Measurements from ENCODE around the gene ACSBG1.
"Not testable (repeated sequence)": the region's sequence is repeated elsewhere in the genome, so short reads cannot be mapped to it uniquely, and the experiment has no call there.

ACSBG1 gene

DNA sequence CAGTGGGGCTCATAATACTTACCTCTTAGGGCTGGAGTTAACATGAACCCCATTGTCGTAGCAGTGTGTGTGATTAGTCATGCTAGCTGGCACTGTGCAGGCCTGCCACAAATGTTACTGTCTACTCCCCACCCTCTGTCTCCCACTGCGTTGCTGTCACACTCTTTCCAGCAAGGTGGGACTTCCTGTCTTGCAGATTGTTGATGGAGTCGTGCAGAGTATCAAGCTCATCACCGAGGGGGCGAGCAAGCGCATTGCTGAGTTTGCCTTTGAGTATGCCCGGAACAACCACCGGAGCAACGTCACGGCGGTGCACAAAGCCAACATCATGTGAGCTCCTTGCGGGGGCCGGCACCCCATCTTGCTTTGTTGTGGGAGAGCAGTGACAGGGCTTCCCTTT lies 72.3 kb downstream of the ACSBG1 start:
- DNase-seq, result no peak

DNA sequence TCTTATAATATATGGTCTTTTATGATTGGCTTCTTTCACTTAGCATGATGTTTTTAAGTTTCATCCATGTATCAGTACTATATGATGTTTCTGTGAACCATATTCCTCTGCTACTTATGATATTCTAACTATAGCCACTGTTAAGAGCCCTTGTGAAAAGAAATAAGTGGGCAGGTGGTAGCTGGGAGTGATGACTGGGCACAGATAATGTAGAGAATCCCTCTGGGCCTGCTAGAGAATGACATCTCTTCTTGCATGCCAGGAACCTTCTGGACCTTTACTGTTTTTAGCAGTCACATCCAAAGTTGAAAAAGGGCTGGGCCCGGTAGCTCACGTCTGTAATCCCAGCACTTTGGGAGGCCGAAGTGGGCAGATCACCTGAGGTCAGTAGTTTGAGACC lies 75.0 kb downstream of the ACSBG1 start:
- DNase-seq, result no peak

DNA sequence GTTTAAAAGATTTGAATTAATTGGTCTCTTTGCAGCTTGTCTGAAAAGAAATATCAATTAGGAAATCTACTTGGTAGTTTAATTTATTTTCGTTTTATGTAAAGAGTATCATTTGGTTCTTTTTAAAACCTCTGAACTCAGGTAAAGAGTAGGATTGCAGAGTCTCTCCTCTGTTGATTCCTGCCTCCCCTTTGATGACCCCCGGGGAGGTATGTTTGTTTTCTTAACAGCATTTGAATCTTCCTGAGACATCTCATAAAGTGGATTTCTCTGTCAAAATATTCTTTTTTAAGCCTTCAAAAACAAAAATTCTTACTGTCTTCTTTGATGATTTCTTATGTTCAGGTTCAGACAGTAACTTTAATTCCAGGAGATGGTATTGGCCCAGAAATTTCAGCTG lies 77.2 kb downstream of the ACSBG1 start:
- no peak for DNase-seq

DNA sequence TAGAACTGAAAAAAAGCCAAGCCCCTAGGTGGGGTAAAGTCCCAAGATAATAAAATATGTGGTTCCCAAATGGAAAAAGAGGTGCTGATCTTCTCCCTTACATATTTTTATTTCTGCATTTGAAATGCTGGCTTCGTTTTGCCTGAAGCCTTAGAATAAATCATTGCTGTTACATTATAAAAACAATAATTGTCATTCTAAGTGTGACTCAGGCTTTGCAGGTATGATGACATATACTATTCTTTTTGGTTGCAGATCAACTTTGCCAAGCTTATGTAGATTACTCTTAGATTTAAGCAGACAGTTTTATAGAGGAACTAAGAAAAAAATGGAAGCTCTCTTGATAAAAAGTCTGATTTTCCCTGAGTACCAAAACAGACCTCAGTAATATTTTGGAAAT lies 77.7 kb downstream of the ACSBG1 start:
- DNase-seq, result no peak

DNA sequence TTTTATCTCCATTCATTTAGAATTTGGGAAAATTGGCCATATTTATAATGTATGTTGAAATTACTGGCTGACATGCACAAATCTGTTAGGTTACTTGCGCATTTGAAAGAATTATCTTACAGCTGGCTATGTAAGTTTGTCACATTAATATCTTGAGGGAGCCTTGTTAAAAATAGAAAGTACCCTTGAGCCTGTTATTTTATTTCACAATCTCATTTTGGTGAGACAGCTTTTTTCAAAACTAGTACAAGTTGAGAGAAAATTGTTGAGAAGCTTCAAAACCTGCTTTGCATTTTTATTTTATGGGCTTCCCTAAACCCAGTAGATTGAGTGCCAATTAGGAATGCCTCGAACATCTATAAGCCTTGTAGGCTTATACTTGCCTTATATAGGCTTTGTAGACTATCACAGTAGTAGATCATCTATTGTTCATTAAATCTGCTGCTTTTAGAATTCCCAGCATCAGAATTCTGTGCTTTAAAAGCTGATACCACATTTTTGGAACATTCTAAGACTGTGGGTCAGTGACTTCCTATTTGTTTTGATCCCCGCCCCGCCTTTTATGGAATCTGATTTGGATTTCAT lies 78.9 kb downstream of the ACSBG1 start:
- DNase-seq, result no peak

DNA sequence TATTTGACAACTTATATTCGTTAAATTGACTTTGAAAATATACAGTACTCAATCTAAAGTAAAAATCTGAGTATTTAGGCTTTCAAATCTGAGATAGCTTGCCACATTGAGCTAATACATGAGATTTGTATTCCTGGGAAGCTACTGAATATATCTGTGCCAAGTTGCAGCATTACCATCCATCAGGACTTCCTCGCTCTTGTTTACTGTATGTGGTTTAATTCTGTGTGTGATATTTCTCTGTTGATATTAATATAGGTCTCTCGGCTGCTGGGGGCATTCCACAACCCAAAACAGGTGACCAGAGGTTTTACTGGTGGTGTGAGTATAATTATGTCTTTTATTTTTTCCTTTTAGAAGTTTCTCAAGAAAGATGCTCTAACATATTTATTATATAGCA lies 79.4 kb downstream of the ACSBG1 start:
- DNase-seq, result no peak

DNA sequence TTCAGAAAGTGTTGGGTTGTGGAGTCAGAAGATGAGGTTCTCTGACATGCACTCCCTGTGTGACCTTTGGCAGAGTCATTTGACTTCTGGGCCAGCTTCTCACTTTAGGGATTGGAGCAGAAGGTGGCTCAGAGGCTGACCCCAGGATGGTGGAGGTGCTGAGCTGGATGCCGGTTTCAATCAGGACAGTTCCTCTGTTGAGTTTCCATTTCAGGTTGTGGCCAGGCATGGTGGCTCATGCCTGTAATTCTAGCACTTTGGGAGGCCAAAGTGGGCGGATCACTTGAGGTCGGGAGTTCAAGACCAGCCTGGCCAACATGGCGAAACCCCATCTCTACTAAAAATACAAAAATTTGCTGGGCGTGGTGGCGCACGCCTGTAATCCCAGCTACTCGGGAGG lies 83.3 kb downstream of the ACSBG1 start:
- DNase-seq, result not testable (repeated sequence)

DNA sequence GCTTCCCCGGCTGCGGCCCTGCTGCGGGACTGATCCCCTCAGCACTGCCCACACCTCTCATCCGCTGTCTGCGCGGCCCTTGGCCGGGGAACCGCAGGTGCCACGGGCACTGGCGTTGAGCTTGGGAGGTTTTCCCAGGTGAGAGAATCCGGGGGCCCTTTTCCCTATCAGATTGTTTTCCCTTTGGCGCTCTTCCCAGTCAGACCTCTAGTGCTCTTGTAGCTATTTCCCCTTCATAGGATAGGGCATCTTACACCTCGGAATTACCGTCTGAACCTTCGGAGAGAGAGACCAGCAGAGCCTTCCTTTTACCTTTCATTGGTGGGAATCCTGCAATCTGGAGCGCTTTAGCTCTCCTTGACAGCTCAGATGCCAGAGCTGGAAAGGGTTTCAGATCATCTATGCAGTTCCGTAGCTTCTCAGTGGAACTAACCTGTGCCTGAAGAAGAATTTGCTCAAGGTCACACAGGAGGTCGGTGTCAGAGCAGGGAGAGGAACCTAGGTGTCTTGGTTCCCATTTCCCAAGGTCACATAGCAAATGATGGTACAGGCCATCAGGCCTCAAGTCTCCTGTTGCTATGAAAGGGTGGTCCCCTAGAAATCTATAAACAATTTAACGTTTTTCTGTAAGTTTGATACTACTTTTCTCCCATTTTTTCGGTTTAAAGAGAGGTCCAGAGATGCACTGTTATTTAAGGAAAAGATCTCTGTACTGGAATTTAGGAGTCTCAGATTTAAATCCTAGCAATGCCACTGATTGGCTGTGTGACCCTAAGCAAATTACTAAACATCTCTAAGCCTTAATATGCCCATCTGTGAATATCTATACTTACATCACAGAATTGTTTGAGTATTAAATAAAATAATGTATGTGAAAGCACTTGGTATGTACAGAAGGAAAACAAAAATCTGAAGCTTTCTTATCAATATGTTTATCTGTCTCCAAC lies 84.3 kb downstream of the ACSBG1 start:
- DNase-seq, result peak; percentile 66

DNA sequence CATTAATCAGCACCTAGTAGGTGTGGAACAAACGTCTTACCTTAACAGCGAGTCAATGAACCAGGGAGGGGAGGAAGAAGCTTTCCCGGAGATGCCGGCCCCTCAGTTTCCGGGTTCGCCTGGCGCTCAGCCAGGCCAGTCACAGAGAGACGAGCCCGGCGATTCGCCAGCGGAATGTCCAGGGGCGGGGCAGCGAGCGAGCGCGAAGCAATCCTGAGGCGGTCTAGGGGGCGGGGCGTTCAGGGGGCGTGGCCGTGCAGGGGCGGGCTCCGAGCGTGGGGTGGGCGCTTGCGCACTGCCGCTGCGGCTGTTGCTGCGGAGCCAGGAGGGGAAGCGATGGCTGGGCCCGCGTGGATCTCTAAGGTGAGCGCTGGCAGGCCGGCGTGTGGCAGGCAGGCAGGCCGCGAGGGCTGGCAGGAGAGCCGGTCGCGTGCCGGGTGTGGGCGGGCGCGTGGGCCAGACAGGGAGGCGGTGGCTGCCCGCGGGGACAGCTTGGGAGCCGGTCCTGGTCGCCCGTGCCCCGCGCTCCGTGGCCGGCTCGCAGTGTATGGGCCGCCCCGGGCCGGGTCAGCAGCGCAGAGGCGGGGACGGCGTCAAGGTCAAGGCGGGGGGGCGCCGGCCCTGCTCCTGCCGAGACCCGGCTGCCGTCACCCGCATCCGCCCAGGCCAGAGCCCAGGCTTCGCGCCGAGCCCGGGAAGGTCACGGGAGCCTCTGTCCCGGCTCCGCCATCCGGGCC lies 85.1 kb downstream of the ACSBG1 start, which contains the start of gene IDH3A:
IDH3A (plus strand) TSS at position 295 of the 737 bp plus-strand sequence; CDS start at position 337, 42 bp downstream.
- peak; percentile 96 for DNase-seq

DNA sequence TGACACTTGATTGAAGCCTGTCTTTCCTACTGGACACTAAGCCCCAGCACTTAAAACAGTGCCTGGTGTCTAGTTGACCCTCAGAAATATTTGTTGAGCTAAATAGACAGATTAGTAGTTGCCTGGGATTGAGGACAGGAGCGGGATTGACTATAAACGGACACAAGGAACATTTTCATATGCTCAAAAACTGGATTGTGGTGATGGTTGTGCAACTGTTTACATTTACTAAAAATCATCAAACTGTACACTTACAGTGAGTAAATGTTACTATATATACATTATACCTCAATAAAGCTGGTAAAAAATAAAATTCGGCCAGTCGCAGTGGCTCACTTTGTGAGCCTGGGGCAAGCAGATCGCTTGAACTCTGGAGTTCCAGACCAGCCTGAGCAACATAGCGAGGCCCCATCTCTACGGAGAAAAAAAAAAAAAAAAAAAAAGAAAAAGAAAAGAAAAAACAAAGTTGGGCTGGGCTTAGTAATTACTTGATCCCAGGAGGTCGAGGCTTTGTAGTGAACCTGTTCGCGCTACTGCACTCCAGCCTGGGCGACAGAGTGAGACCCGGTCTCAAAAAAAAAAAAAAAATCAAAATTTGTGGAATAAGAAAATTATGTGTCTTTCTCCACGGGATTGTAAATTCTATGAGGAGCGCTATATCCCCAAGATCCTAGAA lies 85.8 kb downstream of the ACSBG1 start:
- no peak for DNase-seq

DNA sequence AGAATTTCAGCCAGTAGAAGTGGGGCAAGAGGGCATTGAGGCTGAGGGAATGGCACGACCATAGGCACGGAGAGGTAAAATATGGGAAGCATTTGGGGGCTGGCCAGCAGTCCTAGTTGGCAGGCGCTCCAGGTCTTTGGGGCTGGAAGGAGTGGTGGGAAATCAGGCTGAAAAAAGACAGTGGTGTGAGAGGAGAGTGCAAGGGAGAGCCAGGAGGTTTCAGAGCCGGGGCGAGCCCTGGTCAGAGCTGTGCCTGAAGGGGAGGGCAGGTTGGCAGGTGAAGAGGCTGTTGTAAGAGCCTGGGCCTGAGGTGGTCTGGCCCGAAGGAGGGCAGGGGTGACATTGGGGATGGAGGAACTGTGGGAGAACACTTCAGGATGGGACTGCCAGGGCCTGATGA lies 86.8 kb downstream of the ACSBG1 start:
- DNase-seq, result no peak

DNA sequence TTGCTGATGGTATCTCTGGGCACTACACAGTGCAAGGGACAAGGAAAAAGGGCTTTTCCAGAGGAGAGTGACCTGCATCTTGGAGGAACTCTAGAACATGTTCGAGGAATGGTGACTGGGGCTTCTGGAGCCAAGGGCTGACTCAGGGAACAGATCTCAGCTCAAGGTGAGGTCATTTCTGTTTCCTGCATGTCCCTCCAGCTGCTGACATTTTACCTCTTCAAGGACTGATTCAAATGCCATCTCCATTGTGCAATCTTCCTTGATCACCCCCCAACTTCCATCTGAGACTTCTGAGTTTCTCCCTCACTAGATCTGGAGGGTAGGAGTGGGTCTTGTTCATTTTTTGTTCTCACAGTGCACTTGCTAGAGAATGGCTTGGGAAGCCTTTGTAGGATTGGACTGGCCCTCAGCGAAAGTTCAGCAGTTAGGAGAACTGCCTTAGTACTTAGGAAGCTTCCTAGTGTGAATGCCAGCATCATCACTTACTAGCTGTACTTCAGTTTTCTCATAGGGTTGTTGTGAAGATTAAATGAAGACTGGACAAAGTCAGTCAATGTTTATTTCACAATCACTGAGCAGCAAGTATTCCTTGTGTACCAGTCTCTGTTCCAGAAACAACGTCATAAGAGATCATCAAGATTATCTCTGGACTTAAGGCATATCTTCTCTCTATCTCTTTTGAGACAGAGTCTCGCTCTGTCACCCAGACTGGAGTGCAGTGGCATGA lies 87.8 kb downstream of the ACSBG1 start:
- no peak for DNase-seq

DNA sequence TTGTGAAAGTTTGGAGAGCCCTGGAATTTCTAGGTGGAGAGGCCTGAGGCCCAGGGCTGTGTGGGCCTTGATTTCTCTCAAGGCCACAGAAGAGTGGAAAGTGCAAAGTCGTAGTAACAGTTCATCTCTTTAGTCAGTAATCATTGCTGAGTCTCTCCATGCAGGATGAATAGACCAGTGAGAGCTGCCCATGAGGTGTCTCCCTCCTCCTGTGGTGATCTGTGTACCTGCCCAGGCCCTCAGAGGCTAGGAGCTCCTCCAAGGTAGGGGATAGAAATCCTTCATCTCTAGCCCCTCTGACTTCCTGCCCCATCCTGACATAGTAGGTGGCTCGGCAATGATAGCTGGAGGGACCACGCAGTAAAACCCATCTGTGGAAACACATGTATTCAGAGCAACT lies 92.0 kb downstream of the ACSBG1 start:
- no peak for DNase-seq

DNA sequence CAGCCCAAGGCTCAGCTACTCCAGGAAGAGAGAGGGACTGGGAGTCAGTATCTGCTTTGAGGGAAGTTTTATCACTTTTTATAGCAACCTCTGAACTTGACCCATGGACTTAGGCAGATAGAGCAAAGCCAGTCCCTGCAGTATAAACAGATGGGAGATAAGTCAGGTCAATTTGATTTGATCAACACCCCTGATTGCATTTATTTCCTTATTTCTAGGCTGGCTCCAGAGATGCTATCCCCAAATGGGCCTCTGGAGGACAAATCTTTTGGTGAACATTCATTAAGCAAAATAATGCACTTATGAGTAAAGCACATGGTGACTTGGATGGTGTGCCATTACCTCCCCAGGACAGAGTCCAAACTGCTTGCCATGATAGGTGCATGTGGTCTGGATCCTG lies 94.1 kb downstream of the ACSBG1 start:
- no peak for DNase-seq

DNA sequence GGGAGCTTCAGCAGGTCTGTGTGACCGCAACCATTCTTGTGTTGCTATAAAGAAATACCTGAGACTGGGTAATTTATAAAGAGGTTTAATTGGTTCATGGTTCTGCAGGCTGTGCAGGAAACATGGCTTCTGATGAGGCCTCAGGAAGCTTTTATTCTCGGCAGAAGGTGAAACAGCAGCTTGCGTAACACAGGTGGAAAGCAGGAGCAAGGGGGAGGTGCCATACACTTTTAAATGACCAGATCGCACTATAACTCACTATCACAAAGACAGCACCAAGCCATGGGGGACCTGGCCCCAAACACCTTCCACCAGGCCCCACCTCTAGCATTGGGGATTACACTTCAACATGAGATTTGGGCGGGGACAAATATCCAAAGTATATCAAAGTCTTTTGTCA lies 94.8 kb downstream of the ACSBG1 start:
- no peak for DNase-seq

DNA sequence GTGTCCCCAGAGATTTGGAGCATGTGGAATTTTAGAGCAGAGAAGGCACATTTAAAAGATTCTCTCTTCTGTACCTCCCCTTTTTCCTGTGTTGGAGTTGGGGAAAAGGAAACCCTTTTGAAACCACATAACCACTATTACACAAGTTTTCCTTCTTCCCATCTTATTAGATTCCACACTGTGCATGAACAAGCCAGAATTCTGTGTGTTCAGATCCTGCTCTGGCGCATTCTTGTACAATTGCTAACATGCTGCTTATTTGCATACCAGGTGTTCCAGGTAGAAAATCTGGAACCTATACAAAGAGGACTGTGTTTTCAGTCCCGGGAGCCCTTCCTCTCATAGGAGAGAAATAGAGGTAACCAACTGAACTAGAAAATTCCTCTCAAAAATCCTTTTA lies 100.6 kb downstream of the ACSBG1 start:
- no peak for DNase-seq

DNA sequence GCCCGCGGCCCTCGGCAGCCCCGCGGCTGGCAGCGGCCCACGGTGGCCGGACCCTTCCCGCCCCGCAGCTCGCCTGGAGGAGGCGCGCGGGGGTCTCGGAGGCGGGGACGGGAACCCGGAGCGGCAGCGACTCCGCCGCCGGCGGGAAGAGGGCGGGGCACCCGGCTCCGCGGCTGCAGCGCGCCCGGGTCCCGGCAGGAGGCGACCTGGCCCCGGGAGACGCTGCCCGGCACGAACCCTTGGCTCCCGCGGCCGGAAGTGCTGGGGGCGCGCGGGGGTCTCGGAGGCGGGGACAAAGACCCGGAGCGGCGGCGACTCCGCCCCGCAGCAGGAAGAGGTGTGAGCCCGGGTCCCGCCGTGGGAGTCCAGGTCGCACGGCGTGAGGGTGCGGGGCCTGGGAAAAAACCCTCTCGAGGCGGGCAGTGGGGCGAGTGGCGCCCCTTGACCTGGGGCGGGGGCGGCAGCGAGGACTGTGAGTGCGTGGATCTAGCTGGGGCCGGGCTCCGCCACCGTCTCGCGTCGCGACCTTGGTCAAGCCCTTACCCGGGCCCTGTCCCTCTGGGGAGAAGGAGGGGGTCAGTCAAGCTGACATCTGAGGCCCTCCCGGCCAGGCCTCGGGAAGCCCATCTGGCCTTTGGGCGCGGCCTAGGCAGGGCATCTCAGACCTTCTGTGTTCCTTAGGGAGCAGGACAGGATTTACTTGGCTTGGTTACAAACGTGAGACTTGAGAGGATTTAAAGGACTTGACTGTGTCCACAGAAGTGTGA lies 102.9 kb downstream of the ACSBG1 start, which contains the start of gene CIB2:
CIB2 (minus strand) TSS at position 151 of the 767 bp plus-strand sequence. CDS start 230 bp downstream, outside the sequence.
- peak; percentile 44 for DNase-seq

DNA sequence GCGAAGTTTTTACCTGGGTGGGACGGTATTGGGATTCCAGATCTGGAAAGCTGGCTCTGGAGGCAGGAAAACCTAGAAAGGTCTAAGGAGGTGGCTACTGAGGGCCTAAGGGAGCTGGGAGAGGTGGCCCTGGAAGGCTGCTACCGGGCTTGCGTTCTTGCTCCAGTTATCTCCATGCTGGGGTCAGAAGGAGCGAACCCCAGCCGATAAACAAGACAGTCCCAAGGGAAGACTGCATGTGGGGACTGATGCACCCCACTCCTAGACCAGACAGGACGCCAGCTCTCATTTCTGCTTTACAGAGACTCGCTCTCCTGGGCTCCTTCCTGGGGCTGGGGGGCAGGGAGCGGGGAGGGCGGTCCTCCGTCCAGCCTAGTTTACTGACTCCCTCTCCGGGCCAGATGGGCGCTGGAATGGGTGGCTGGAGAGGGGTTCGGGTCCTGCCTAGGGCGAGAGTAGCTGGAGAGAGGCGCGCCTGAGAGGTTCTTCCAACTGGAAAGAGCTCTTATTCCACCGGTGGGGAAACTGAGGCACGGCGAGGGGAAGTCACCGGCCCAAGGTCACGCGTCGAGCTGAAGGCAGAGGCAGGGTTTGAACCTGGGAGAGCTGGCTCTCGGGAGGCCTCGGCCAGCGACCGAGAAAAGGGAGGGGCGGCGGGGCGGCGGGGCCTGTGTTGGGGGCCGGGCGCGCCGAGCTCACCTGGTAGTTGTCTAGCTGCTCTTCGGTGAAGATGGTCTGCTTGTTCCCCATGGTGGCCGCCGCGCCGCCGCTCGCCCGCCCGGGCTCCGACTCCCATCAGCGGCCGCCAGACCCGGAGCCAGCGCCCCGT lies 103.7 kb downstream of the ACSBG1 start:
- no peak for DNase-seq

DNA sequence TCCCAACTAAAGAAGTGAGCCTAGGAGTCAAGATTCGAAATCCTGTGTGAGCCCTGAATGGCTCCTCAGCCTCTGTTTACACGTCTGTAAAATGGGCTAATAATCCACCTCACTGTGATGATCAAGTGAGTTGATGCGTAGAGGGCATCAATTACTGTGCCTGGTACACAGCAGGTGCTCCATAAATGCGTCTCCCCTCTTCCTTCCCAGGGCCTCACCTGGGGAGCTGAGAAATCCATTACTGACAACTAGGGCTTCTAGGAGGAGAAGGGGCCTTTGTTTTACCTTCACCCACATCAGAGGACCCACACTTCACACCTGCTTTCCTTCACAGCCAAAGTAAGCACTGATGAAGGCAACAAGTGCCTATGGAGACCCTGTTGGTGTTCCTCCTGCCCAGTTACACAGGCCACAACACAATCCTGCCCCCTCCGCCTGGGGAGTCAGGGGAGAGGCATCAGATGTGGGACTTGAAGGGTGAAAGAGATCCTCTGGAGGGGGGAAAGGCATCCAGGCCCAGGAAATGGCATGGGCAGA lies 104.5 kb downstream of the ACSBG1 start:
- no peak for DNase-seq

DNA sequence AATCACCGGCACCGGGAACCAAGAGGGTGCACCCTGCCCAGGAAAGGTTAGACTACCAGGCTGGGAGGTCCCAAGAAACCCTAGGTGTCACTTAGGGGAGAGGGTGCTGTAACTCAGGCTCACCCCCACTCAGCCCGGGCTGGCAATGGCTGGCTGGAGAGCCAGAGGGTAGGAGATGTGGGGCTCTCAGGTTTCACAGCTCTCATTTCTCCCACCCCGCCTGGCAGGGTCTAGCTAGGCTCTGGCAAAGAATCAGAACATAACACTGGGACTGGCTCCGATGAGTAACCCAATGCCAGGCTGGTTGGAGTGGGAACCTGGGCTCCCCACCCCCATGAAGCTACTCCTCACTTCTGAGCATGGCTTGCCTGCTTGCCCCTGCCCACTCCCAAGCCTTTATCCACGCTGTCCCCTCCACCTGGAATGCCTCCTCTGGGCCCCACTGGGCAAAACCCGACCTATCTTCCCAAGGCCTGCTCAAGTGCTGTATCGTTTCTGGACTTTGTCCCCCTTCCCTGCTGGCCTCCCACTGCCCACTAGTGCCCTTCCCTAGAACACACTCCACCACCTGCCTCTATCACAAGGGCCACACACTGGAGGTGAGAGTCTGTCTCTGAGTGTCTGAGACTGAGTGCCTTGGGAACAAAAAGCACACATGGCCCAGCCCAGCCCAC lies 105.2 kb downstream of the ACSBG1 start:
- no peak for DNase-seq
